GM12878 (cell line): ENCODE measurements around the gene CD84. TPM values are rescaled to one million over a fixed set of nuclear protein-coding genes. Genes with fewer than 3 reads are reported as not detected.

Experiments
- ATAC-seq: fragments of 200-7000 bp; cut with Tn5 transposase; 3 replicates; pipeline ENCODE4 v1.9.1; 2020; ENCODE audit warnings: mild to moderate bottlenecking, moderate library complexity
- BruUV-seq: library from RNA; stranded (reverse); fragments of 400-500 nt; replicated peaks from 2 replicates; lab custom pipeline; 2021; lab: Mats Ljungman, UMichigan
- CTCF ChIA-PET: fragments of 300-600 bp; sonication (Branson Sonifier 250); formaldehyde crosslinking; extraction: SDS; loops from one replicate; lab custom pipeline; 2021; ENCODE audit warnings: inconsistent platforms; lab: Yijun Ruan, JAX
- POLR2A ChIA-PET: fragments of 350-600 bp; formaldehyde crosslinking; extraction: SDS; loops from one replicate; lab custom pipeline; 2021; ENCODE audit warnings: inconsistent platforms; lab: Charles Lee
- RAD21 ChIA-PET: fragments of 300-600 bp; sonication (Branson Sonifier 250); formaldehyde crosslinking; loops from one replicate; lab custom pipeline; 2023; ENCODE audit warnings: antibody characterized with exemption; ENCODE audit not compliant: unreplicated experiment; lab: Charles Lee
- SMC1A ChIA-PET: fragments of 300-600 bp; sonication (Branson Sonifier 250); formaldehyde crosslinking; loops from one replicate; lab custom pipeline; 2023; ENCODE audit not compliant: unreplicated experiment, uncharacterized antibody; lab: Charles Lee
- DNase-seq: peaks from one replicate; pipeline ENCODE4 v3.0.0-alpha.2; 2011; ENCODE audit warnings: low read depth, low spot score
- FAIRE-seq: peaks from 3 replicates; lab custom pipeline; 2011; peaks lifted over from hg19 to GRCh38; lab: Jason Lieb, UNC
- H2AFZ ChIP-seq: 2 replicates; pipeline ENCODE4 v1.6.0; 2011; ENCODE audit warnings: low read depth, low read length, control low read depth; ENCODE audit not compliant: control insufficient read depth
- H3K27ac ChIP-seq: 2 replicates; pipeline ENCODE4 v1.5.1; 2011; ENCODE audit warnings: control low read depth; ENCODE audit not compliant: control insufficient read depth, insufficient read depth
- H3K27me3 ChIP-seq, 2 experiments: replicated peaks in 1 of 2; 2 replicates each; pipeline versions ENCODE4 v1.6.0 to v1.6.1; 2011; ENCODE audit warnings: low read length in 1 of 2; ENCODE audit not compliant: control insufficient read depth in 2 of 2, insufficient read depth in 2 of 2
- H3K36me3 ChIP-seq, 2 experiments: 2 replicates each; pipeline ENCODE4 v1.5.1; 2011; ENCODE audit warnings: low read length in 1 of 2; ENCODE audit not compliant: control insufficient read depth in 2 of 2, insufficient read depth in 2 of 2
- H3K4me1 ChIP-seq: 2 replicates; pipeline ENCODE4 v1.6.1; 2011; ENCODE audit warnings: mild to moderate bottlenecking, low read length, moderate library complexity, mixed read lengths; ENCODE audit not compliant: control insufficient read depth, insufficient read depth
- H3K4me2 ChIP-seq: 2 replicates; pipeline ENCODE4 v1.6.0; 2011; ENCODE audit warnings: control low read depth; ENCODE audit not compliant: control insufficient read depth, insufficient read depth
- H3K4me3 ChIP-seq: fragments of 200-600 bp; sonication (generic); 2 replicates; pipeline ENCODE4 v1.5.1; 2016
- H3K79me2 ChIP-seq: 2 replicates; pipeline ENCODE4 v1.6.0; 2011; ENCODE audit warnings: low read length; ENCODE audit not compliant: control insufficient read depth, insufficient read depth
- H3K9ac ChIP-seq: 2 replicates; pipeline ENCODE4 v1.8.0; 2011; ENCODE audit warnings: low read length, control low read depth, mixed read lengths; ENCODE audit not compliant: control insufficient read depth, insufficient read depth
- H3K9me3 ChIP-seq: replicated peaks from 3 replicates; pipeline ENCODE4 v1.5.1; 2011; ENCODE audit warnings: mild to moderate bottlenecking, low read length; ENCODE audit not compliant: control insufficient read depth, insufficient read depth
- H4K20me1 ChIP-seq: 2 replicates; pipeline ENCODE4 v1.6.0; 2011; ENCODE audit not compliant: control insufficient read depth, insufficient read depth
- ESRRA ChIP-seq: IDR thresholded peaks from 2 replicates; pipeline ENCODE4 v1.6.1; 2012; ENCODE audit warnings: mild to moderate bottlenecking, low read length, improper control_type of control experiment
- HCFC1 ChIP-seq: fragments of 150-350 bp; IDR thresholded peaks from 2 replicates; pipeline ENCODE4 v1.6.1; 2014; ENCODE audit warnings: low read length
- HDGF ChIP-seq: fragments of 450-650 bp; IDR thresholded peaks from 2 replicates; pipeline ENCODE4 v1.6.1; 2016; ENCODE audit warnings: antibody characterized with exemption
- IRF3 ChIP-seq: fragments of 450-650 bp; IDR thresholded peaks from 2 replicates; pipeline ENCODE4 v1.6.1; 2014; ENCODE audit warnings: mild to moderate bottlenecking
- JUNB ChIP-seq: IDR thresholded peaks from 2 replicates; pipeline ENCODE4 v1.6.1; 2016; ENCODE audit warnings: antibody characterized with exemption, mild to moderate bottlenecking
- JUND ChIP-seq: IDR thresholded peaks from 2 replicates; pipeline ENCODE4 v1.6.1; 2012; ENCODE audit warnings: low read depth, mild to moderate bottlenecking, low read length, improper control_type of control experiment, moderate library complexity
- NFYB ChIP-seq: IDR thresholded peaks from 2 replicates; pipeline ENCODE4 v1.6.1; 2011; ENCODE audit warnings: low read depth, mild to moderate bottlenecking, low read length, improper control_type of control experiment, moderate library complexity; ENCODE audit not compliant: insufficient read depth
- NR2F1 ChIP-seq: fragments of 450-650 bp; conservative IDR thresholded peaks from 2 replicates; pipeline ENCODE4 v1.6.1; 2017; ENCODE audit warnings: mild to moderate bottlenecking
- SMAD1 ChIP-seq: fragments of 450-650 bp; IDR thresholded peaks from 2 replicates; pipeline ENCODE4 v1.6.1; 2018; ENCODE audit warnings: mild to moderate bottlenecking, low read depth; ENCODE audit not compliant: partially characterized antibody
- SP1 ChIP-seq: IDR thresholded peaks from one replicate; pipeline ENCODE4 v1.6.1; 2011; ENCODE audit warnings: low read depth, low read length
- TCF7 ChIP-seq: IDR thresholded peaks from 2 replicates; pipeline ENCODE4 v1.6.1; 2014; ENCODE audit warnings: antibody characterized with exemption, borderline replicate concordance
- ZBED1 ChIP-seq: IDR thresholded peaks from 2 replicates; pipeline ENCODE4 v1.6.1; 2016; ENCODE audit warnings: borderline replicate concordance
- ZBTB11 ChIP-seq: fragments of 450-650 bp; formaldehyde crosslinking; IDR thresholded peaks from 2 replicates; pipeline ENCODE4 v1.5.0; 2022; ENCODE audit warnings: mild to moderate bottlenecking, missing genetic modification characterization
- ZSCAN29 ChIP-seq: fragments of 450-650 bp; IDR thresholded peaks from 2 replicates; pipeline ENCODE4 v1.6.1; 2017; ENCODE audit warnings: mild to moderate bottlenecking, moderate library complexity
- ZZZ3 ChIP-seq: IDR thresholded peaks from 2 replicates; pipeline ENCODE4 v1.6.1; 2011; ENCODE audit warnings: low read depth; ENCODE audit not compliant: control insufficient read depth, insufficient read length
- WGBS: methylation state at CpG from one replicate; pipeline ENCODE4 v1.1.6; 2016; ENCODE audit warnings: low lambda C conversion rate; ENCODE audit not compliant: insufficient replicate concordance, insufficient coverage; ENCODE audit errors: missing lambda C conversion rate; 5-methylcytosine and 5-hydroxymethylcytosine counted together
- in situ Hi-C: fragments of 300-500 bp; cut with MboI; formaldehyde crosslinking; loops from 9 replicates; pipeline ENCODE4 v1.14.3; 2018; ENCODE audit warnings: mixed read lengths
- intact Hi-C: fragments of 100-400 bp; cut with micrococcal nuclease; formaldehyde crosslinking; loops from one replicate; pipeline ENCODE4 v1.14.2; 2022; ENCODE audit not compliant: unreplicated experiment
- polyA plus RNA-seq, 11 experiments: library from polyadenylated mRNA; depleted of rRNA in 4 of 11; unstranded in 6 of 11; stranded (reverse) in 5 of 11; fragments of >200 nt; fragmentation: Nextera tagmentation in 4 of 11; fragmentation: Illumina TruSeq in 1 of 11; extraction: Ambion mirVana in 4 of 11; extraction: Trizol in 1 of 11; gene quantifications; 1 replicate in 1 of 11; 2 replicates in 10 of 11; pipeline versions ENCODE4 v1.2.1 to v1.2.3, GENCODE V29; 2011 to 2016; ENCODE audit warnings: inconsistent platforms in 2 of 11, missing spikeins in 2 of 11, low read depth in 1 of 11
- total RNA-seq, 4 experiments: library from RNA; depleted of rRNA in 3 of 4; stranded (reverse); fragments of >200 nt in 3 of 4; fragmentation: Illumina TruSeq in 1 of 4; extraction: Trizol in 1 of 4; gene quantifications; 2 replicates each; pipeline versions ENCODE4 v1.2.1 to v1.2.3, GENCODE V29; 2013 to 2021
- TF ChIP-seq, protein P1 (sequence below), 3 experiments: IDR thresholded peaks in 2 of 3; conservative IDR thresholded peaks in 1 of 3; 2 replicates each; pipeline ENCODE4 v1.5.1; 2011; ENCODE audit warnings: low read depth in 3 of 3, low read length in 3 of 3, mild to moderate bottlenecking in 3 of 3, control low read depth in 2 of 3, moderate library complexity in 2 of 3, inconsistent platforms in 1 of 3, mixed read lengths in 1 of 3; ENCODE audit not compliant: control insufficient read depth in 2 of 3, insufficient read depth in 1 of 3; ENCODE audit errors: extremely low read depth in 1 of 3

The CD84 gene
- total and polyA plus RNA-seq, 10 of the 15 experiments (the other 5 are each of a cell fraction or from before 2014, with no cell fraction given) = 3.4 to 20.3 (median 11.7) TPM

GRCh38 chr1:160575112-160575664 is 4.1 kb downstream of the CD84 start (continued):
- TF ChIP-seq SP1 (no peak), ZBTB11 (no peak), HCFC1 (no peak), ZSCAN29 (no peak), HDGF (no peak)

DNA sequence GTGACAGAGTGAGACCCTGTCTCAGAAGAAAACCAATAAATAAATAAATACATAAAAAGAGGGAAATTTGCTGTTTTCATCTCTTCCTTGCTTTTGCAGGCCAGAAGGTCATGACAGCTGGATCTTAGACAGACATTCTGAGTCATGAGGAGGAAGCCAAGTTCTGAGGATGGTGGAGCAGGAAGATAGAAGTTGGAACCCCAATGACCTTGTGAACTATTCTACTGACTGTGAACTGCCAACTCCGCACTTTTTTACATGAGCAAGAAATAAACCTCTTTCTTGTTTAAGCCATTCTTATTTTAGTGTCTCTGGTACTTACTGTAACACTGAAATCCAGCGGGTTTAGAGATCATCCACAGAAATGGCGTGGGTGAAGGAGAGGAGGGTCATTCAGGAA is 8.5 kb downstream of the CD84 start:
- SMC1A ChIA-PET = interaction anchor here (1.1 to 30.0 kb wide), 4 partner anchors 12 to 140 kb away, joined by 3 to 735 read pairs (median 10); no protein-coding TSS in a partner anchor

More for the DNA sequence above, 8.5 kb downstream of the CD84 start:
- no peaks in the 10 kb centered on the region for H3K27me3 ChIP-seq
- H3K27ac ChIP-seq = no peak overlapping the region
- FAIRE-seq (no peak), ATAC-seq (no peak), DNase-seq (no peak)
- in situ Hi-C loops (no loop called here), intact Hi-C loops (no loop called here)
- H3K9ac ChIP-seq = no peak overlapping the region
- CTCF ChIA-PET = interaction anchor here (2.4 kb wide), 1 partner anchor 7 kb away, joined by 9 read pairs; no protein-coding TSS in a partner anchor
- H3K79me2 ChIP-seq = peaks cover 13% of the 10 kb centered on the region
- peaks cover 32% of the 10 kb centered on the region for H3K4me1 ChIP-seq
- no peaks in the 10 kb centered on the region; the same call in 1 of the 3 replicates for H3K9me3 ChIP-seq
- H3K4me3 ChIP-seq = no peak overlapping the region
- TF ChIP-seq, protein P1, sequence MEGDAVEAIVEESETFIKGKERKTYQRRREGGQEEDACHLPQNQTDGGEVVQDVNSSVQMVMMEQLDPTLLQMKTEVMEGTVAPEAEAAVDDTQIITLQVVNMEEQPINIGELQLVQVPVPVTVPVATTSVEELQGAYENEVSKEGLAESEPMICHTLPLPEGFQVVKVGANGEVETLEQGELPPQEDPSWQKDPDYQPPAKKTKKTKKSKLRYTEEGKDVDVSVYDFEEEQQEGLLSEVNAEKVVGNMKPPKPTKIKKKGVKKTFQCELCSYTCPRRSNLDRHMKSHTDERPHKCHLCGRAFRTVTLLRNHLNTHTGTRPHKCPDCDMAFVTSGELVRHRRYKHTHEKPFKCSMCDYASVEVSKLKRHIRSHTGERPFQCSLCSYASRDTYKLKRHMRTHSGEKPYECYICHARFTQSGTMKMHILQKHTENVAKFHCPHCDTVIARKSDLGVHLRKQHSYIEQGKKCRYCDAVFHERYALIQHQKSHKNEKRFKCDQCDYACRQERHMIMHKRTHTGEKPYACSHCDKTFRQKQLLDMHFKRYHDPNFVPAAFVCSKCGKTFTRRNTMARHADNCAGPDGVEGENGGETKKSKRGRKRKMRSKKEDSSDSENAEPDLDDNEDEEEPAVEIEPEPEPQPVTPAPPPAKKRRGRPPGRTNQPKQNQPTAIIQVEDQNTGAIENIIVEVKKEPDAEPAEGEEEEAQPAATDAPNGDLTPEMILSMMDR (IDR thresholded peaks at IDR 0.05 in 2 of 3, conservative IDR thresholded peaks at IDR 0.05 in 1 of 3; ENCODE audit: control insufficient read depth in 2 of 3, extremely low read depth in 1 of 3, insufficient read depth in 1 of 3, low read depth in 3 of 3, low read length in 3 of 3) = no peak
- TF ChIP-seq IRF3 (no peak), NFYB (no peak), ESRRA (no peak), ZZZ3 (no peak), JUND (no peak), SMAD1 (no peak), TCF7 (no peak), ZBED1 (no peak), JUNB (no peak), NR2F1 (no peak)
- H3K36me3 ChIP-seq = no peaks in the 10 kb centered on the region
- RAD21 ChIA-PET = interaction anchor here (11.0 kb wide), 1 partner anchor 36 kb away, joined by 123 read pairs; no protein-coding TSS in a partner anchor
- BruUV-seq = no TSS peak
- no peak overlapping the region for H3K4me2 ChIP-seq
- POLR2A ChIA-PET = interaction anchor here (1.7 to 2.7 kb wide), 2 partner anchors 10 to 16 kb away, joined by 6 to 14 read pairs; no protein-coding TSS in a partner anchor
- no peak overlapping the region for H2AFZ ChIP-seq
- 100% methylated on average over 3 of the region's 3 CpGs for WGBS
- H4K20me1 ChIP-seq = no peaks in the 10 kb centered on the region
